ENCODE results near the gene COL4A1.

DNA sequence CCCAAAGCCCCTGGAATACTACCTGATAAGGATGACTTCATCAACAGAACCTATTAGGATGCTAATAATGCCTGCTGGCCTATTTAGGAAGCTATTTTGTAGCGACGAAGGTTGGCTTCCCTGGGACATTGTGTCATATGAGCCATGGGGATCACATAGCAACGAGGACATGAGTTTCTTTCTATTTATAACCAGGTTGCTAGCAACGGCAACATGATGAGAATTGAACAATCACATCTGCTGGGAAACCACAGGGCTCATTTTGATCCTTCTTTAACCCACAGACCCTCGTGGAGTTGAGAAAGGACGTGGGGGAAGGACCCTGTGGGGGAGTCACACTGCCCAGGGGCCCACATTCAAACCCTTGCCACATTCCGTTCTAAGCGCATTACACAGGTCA is 172.2 kb downstream of the COL4A1 start:
- TF ChIP-seq, protein P1, sequence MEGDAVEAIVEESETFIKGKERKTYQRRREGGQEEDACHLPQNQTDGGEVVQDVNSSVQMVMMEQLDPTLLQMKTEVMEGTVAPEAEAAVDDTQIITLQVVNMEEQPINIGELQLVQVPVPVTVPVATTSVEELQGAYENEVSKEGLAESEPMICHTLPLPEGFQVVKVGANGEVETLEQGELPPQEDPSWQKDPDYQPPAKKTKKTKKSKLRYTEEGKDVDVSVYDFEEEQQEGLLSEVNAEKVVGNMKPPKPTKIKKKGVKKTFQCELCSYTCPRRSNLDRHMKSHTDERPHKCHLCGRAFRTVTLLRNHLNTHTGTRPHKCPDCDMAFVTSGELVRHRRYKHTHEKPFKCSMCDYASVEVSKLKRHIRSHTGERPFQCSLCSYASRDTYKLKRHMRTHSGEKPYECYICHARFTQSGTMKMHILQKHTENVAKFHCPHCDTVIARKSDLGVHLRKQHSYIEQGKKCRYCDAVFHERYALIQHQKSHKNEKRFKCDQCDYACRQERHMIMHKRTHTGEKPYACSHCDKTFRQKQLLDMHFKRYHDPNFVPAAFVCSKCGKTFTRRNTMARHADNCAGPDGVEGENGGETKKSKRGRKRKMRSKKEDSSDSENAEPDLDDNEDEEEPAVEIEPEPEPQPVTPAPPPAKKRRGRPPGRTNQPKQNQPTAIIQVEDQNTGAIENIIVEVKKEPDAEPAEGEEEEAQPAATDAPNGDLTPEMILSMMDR (IDR thresholded peaks at IDR 0.05): no peak
- TF ChIP-seq RAD21 (conservative IDR thresholded peaks at IDR 0.05 in 1 of 2, IDR thresholded peaks at IDR 0.05 in 1 of 2): no peak
- TF ChIP-seq, protein P2, sequence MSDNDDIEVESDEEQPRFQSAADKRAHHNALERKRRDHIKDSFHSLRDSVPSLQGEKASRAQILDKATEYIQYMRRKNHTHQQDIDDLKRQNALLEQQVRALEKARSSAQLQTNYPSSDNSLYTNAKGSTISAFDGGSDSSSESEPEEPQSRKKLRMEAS (IDR thresholded peaks at IDR 0.05): no peak
- TF ChIP-seq MAFK (IDR thresholded peaks at IDR 0.05; ENCODE audit: partially characterized antibody): no peak

All from A549 (cell line).